Tibial nerve (tissue), 3 donors: ENCODE results near the gene TEX36.

ENCODE experiments used
- POLR2A ChIP-seq, 2 donors: fragments of 450-650 bp; IDR thresholded peaks; one replicate each; pipeline ENCODE4 v1.6.1; 2017; ENCODE audit warnings: antibody characterized with exemption in 2 of 2, mild to moderate bottlenecking in 2 of 2, moderate library complexity in 2 of 2
- TF ChIP-seq, protein P1 (sequence below), 5 experiments: fragments of 200-600 bp in 3 of 5; fragments of 450-650 bp in 2 of 5; sonication (generic) in 3 of 5; IDR thresholded peaks; one replicate each; pipeline ENCODE4 v1.5.1; 2016 to 2019; ENCODE audit warnings: antibody characterized with exemption in 5 of 5, mild to moderate bottlenecking in 3 of 5, moderate library complexity in 2 of 5

DNA sequence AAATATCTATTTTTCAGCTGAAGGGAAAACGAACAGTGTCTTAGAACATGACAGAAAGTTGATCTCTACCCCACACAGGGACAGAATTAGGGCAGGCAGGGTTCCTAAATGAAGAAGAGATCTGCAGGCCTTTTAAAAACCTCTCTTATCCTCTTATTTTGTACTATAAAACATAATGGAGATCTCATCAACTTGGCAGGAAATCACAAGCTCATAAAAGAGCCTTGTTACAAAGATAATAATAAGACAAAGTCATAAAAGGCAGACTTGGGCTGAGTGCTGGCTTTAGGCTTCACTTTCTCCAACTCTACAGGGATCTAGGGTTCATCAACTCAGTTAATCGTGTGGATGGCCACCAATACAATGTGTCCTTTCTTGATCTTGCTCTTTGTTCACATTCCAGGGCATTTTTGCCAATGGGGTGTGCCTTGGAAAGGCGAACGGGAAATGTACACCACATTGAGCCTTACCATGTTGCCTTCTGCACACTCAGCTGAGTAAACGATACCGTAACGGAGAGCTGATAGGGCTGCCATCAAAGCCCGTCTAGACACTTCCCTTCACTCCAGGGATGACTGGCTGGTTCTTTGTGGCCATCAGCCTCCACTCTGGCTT is 7.1 kb upstream of the TEX36 start:
- TF ChIP-seq, protein P1, sequence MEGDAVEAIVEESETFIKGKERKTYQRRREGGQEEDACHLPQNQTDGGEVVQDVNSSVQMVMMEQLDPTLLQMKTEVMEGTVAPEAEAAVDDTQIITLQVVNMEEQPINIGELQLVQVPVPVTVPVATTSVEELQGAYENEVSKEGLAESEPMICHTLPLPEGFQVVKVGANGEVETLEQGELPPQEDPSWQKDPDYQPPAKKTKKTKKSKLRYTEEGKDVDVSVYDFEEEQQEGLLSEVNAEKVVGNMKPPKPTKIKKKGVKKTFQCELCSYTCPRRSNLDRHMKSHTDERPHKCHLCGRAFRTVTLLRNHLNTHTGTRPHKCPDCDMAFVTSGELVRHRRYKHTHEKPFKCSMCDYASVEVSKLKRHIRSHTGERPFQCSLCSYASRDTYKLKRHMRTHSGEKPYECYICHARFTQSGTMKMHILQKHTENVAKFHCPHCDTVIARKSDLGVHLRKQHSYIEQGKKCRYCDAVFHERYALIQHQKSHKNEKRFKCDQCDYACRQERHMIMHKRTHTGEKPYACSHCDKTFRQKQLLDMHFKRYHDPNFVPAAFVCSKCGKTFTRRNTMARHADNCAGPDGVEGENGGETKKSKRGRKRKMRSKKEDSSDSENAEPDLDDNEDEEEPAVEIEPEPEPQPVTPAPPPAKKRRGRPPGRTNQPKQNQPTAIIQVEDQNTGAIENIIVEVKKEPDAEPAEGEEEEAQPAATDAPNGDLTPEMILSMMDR (IDR thresholded peaks at IDR 0.05) = no peak
- TF ChIP-seq POLR2A (IDR thresholded peaks at IDR 0.05) = no peak
